Measurements from ENCODE around the gene TGOLN2.
"Not testable (repeated sequence)": the region's sequence is repeated elsewhere in the genome, so short reads cannot be mapped to it uniquely, and the experiment has no call there.

The TGOLN2 gene

DNA sequence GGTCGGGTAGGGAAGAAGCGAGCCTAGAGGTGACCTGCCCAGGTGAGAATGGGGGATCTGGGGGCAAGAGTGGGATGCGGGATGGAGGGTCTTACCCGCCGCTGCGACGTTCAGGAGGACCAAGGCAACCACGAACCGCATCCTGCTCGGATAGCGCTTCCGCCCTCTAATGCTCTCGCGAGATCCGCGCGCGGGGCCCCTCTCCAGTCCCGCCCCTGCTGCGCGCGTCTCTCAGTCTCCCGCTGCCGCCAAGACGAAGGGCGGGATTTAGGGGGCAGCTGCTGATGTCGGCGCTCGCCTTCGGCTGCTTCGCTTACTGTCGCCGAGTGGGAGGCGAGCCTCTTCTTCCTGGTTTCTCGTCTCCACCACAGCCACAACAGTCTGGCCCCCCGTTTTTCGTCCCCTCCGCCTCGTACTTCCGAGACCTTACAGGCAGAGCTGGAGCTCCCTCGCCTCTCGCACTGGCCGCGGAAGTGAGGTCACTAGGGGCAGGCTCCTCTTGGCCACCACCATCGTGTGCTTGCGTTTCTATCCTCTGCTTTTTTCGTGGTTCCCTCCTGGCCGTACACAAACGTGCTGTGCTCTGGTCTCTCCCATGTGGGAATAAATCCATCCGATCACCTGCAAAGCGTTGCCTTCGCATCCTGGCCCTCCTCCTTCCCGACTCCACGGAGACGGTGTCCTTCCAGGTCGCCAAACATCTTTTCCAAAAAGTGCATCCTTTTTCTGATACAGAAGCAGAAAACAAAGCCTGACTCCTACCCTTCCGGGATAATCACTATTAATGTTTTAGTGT lies at the start of gene TGOLN2:
Gene TGOLN2, minus strand, starts transcription at position 168 of the 796 bp plus-strand sequence. Its CDS starts 27 bp downstream, at position 141.
- peak; percentile 93 for DNase-seq (ENCODE audit: low spot score)

DNA sequence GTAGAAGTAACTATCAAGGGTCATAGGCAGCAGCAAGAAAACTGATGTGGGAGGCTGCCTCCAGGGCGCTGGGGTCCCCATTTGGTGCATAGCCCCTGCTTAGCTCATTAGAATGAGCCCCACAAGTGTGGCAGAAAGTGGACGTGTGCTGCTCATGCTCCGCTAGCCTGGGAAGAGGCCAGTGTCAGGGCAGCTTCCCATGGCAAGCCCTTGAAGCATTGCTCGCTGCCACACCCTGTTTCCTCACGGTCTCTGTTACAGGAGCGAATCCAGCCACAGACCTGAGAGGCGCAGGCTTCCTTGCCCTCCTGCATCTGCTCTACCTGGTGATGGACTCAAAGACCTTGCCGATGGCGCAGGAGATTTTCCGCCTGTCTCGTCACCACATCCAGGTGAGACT lies 49.3 kb upstream of the TGOLN2 start:
- DNase-seq (ENCODE audit: low spot score): no peak

DNA sequence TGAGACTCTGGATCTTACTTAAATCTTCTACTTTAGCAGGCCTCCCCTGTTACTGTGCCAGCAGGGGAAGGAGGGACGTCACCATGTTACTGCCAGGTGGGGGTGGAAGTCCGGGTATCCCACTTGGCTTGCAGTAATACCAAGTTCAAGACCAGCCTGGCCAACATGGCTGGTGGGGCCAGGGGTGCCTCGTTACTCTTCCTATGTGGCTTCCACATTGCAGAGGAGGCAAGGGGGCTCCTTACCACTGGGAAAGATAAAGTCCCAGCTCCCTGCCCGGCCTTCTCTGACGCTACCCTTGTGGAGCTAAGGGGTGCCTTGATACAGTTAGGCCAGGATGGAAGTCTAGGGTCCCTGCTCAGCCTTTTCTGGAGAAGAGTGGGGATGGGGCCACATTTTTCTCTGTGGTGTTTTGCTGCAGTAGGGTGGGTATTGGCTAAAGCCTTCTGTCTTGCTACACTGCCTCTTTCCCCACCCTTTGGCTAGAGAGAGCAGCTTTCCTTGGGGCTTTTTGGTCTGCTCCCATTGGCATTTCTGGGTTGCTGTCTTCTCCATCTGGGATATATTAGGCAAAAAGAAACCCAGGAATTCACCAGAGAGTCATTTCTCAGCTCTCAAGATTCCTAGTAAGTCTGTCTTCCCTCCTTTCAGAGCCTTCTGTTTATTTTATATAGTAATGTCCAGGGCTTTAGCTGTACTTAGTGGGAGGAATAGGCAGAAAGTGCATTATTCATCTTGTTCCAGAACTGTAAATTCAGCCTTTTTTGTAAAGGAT lies 48.7 kb upstream of the TGOLN2 start:
- no peak for DNase-seq (ENCODE audit: low spot score)

DNA sequence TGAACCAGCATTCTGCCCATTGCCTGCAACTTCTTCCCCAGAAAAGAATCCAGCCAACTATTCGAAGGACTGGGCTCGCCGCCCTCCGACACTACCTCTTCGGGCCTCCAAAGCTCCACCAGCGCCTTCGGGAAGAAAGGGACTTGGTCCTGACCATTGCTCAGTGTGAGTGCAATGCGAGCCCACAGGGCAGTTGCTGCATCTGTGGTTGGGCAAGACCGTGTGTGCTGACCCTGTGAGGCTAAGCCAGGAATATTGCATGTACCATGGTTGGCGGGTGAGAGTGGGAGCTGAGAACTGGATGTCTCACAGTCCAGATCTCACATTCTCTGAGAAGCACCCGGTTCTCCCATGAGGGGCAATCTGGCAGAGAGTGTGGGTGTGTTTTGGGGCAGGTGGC lies 43.3 kb upstream of the TGOLN2 start:
- no peak for DNase-seq (ENCODE audit: low spot score)

DNA sequence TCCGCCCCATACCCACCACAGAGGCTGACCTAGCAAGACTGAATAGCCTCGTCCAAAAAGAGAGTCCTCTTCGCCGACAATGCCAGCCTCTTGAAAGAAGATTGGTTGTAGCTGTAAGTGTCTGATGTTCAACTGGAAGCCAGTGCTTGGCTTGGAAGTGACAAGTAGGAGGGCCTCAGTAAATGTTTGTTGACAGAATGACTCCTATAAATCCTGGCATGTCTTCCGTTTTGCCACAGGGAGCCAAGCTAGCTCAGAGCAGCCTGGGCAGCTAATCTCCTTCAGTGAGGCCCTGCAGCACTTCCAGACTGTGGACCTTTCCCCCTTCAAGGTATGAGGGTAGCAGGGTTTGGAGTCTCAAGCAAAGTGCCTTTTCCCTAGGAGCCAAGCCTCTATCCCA lies 41.7 kb upstream of the TGOLN2 start:
- DNase-seq (ENCODE audit: low spot score): no peak

DNA sequence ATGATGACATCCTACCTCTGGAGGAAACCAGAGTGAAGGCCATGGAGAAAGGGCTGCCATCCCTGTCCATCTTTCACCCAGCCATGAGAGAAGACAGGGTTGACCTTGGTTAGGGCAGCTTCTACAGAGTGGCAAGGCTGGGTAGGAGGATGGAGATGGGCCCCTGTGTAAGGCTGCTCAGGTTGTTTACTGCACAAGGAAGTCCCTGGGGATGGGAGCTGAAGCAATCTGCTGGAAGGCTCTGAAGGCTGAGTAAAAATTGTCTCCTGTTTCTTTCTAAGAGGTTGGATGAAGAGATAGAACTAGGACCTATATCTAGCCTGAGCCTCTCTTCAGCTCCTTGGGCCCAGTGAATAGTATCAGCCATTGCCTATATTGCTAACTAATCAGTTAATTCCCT lies 41.1 kb upstream of the TGOLN2 start:
- no peak for DNase-seq (ENCODE audit: low spot score)

DNA sequence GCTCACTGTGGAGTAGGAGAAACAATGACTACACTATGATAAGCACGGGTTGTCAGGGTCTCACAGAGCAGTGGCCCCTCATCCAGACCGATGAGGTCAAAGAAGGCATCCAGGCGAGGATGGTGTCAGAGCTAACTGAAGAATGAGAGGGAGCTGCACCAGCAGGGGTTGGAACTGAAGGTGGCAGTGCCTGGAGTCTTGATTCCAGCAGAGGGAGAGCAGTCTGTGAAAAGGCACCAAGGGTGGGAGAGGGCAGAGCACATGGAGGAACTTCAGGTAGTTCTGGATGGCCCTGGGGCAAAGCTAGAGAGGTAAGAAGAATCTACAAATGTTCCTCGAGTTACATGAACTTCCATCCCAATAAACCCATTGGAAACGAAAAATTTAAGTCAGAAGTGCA lies 39.4 kb upstream of the TGOLN2 start:
- DNase-seq (ENCODE audit: low spot score): no peak

DNA sequence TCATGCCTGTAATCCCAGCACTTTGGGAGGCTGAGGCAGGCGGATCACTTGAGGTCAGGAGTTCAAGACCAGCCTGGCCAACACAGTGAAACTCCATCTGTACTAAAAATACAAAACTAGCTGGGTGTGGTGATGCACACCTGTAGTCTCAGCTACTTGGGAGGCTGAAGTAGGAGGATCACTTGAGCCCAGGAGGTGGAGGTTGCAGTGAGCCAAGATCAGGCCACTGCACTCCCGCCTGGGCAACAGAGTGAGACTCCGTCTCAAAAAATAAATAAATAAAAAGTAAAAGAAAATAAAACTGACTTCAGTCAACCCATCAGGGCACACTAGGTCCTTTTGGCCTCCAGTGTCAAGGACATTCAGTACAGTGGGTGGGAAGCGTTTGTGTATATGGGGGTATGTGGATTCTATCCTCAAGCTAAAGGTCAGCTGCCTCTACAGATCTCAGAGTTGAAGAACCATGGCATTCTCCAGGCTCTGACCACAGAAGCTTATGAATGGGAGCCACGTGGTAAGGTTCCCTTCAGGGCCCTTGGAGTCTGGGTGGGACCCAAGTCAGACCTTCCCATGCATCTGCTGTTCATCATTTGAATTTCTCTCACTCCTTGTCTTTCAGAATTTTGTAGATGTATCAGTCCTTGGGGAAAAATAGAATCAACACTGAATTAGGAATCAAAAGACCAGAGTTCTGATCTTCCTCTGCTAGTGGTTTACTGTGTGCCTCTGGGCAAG lies 35.0 kb upstream of the TGOLN2 start:
- DNase-seq (ENCODE audit: low spot score): not testable (repeated sequence)

DNA sequence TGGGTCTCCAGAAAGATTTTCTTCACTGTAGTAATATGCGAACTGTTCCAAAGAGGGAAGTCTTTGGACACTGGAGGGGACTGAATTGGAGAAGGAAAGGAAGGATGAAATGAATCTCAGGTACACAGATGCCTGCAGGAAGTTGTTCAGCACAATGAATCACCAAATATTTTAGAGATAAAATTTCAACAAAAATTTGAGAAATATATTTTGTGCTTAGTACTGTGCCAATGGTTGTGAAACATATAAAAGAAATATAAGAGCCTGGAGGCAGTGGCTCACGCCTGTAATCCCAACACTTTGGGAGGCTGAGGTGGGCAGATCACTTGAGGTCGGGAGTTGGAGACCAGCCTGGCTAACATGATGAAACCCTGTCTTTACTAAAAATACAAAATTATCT lies 29.9 kb upstream of the TGOLN2 start:
- no peak for DNase-seq (ENCODE audit: low spot score)

DNA sequence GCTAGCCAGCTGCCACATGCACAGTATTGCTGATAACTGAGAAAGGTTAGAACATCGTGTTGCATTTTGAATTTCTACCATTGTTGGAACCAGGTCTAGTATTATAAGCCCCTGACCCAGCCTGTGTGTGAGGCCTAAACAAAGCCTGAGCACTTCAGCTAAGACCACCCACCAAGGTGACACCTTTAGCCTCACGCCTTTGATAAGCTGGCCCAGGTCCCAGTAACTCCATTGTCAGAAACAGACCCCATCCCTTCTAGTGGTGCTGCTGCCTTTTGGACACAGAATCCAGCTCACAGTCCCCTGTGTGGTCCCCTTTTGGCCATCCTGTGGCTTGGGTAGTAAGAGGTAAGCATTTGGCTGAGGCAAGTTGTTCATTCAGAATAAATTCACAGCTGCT lies 28.4 kb upstream of the TGOLN2 start:
- no peak for DNase-seq (ENCODE audit: low spot score)

DNA sequence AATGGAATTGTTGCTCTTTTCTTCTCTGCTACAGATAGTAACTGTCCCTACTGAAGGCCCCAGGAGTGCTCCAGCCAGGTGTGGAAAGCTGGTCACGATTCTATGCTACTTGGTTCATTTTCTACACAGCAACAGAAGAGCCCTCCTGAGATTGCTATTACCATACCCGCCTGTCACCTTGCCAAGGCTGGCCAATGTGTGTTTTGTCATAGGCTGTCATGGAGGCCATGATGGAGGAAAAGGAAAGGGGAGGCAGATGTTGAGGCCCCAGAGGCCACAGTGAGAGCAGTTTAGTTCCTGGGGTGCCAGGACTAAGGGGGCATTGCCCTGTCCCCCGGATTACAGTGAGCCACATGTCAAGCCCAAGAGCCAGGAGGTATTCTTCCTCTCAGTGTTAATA lies 27.7 kb upstream of the TGOLN2 start:
- DNase-seq (ENCODE audit: low spot score): no peak

DNA sequence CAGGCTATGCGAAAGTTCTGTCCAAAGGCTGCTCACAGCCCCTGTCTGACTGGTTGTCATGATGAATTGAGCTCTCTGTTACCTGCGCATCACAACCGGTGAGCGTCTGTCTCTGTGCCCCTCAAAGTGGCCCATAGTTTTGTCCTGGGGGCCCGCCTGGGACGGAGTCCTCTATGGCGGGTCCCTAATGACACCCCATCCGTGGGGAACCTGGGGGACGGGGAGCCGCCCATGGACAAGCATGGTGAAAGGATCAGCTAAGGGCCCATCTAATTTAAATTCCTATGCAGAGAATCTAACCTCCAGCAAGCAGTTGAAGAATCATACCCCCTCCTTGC lies 27.3 kb upstream of the TGOLN2 start:
- no peak for DNase-seq (ENCODE audit: low spot score)

DNA sequence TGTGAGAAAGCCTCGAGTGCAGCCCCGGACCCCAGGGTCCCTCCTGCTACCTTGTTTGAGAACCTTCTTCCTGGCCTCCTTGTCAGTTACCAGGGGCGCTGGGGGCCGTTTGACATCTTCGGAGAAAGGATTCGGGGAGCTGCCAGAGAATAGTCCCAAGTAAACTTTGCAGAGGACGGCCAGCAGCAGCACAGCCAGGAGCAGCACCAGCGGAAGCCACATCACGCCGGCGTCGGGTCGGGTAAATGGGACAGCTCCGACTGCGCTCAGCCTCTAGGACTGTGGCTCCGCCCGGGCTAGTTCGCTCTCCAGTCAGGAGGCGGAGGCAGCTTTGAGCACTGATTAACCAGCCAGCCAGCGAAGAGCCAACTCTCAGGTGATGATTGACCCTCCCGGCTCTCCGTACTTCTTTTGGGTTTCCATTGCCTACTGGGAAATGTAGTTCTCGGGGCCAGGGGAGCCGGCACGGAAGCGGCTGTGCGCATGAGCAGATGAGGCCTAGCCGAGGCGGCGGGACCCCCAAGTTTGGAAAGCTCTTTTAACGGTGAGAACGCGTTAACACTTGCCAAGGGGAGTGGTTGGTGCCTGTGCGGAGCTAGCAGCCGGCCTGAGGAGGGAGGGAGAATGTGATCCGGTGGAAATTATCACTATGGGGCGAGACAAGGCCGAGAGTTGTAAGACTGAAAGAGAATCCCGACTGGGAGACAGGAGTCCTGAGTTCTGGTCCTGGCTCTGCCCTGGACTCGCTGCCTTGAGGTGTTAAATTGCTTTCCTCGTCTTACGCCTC lies 26.7 kb upstream of the TGOLN2 start, which contains the start of the genes ELMOD3 and RETSAT:
Gene ELMOD3, plus strand, starts transcription at position 484 of the 787 bp plus-strand sequence. CDS start 2,430 bp downstream, outside the sequence.
Gene RETSAT, minus strand, starts transcription at position 243 of the 787 bp plus-strand sequence. Its CDS starts 21 bp downstream, at position 222.
- peak; percentile 99 for DNase-seq (ENCODE audit: low spot score)

DNA sequence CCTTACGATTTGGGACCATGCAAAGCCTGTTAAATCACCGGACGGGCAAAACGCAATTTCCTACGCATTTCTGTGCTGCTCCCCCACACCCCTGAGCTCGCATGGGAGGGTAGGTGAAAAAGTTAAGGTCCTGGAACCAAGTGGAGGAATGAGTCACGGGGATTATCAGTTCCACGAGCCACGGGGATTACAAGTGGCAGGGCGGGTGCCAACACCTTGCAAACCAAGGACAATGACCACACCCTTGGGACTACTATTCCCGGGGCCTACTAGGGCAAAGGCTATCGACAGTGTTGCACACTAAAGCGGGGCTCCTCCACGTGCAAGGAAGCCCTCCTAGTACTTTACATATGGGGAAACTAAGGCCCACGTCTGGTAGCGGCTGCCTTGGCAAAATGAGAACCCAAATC lies 26.1 kb upstream of the TGOLN2 start:
- peak; percentile 88 for DNase-seq (ENCODE audit: low spot score)

DNA sequence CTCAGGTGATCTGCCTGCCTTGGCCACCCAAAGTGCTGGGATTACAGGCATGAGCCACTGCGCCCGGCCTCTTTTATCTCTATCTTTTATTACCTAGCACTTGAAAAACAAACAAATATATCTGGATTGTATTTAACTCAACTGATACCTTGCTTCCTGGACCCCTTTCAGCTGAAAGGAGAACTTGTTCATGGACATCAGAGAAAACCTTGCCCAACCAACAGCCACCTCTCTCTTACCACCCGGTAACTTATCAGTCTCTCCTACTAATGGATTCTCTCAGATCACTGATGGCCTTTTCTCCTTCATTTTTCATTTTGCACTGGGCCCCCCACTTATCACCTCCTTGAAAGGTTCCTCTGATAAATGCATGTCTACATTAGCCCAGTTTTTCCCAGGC lies 19.8 kb upstream of the TGOLN2 start:
- DNase-seq (ENCODE audit: low spot score): no peak

DNA sequence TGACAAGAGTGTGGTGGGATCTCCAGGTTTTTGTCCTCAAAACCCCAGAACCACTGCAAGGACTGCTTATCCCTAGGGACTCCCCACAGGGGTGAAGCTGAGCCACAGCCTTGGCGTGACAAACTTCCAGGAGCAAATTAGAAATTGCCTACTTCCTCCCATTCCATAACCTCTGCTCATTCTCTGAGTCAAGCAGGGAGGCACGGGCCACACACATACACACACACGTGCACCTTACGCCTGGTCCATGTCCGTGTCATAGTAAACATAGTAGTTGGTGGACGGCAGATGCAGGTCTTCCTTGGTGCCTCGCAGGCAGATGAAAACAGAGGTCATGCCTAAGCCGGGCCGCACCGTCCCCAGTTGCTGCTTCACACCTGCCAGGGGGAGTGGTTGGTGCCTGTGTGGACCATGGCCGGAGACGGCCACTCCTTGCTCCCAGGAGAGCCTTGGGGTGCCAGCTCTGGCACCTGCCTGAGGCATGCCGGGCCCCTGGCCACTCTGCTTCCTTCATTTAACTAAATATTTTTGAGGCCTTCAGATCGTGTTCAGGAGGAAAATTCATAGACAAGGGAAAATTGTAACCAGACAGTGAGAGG lies 16.7 kb upstream of the TGOLN2 start:
- DNase-seq (ENCODE audit: low spot score): no peak

DNA sequence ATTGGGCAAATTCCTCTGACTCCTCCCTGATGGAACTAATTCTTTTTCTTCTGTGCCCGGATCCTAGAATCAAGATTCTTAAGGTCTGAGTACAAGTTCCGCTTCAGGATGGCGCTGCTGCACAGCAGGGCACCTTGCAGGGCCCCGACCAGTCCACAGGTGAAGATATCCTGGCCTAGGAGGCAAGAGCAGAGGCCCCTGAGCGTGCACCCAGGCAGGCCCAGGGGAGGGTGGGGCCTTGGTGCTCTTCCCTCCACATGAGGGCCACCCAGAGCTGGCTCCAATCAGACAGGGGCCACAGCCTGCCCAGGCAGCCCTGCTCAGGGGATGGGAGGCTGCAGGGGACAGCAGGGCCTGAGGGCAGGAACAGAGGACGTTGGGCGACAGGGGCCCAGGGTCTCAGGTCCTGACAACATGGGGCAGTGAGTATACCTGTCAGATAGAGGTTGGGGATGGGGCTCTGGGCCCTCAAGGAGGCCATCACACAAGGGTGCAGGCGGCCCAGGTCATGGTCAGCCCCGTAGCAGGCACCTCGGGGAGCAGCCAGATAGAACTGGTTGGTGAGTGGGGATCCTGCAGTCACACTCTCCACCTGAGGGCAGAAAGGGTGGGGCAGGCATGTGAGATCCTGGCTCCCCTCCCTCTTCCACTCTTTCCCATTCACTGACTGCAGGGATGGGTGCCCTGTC lies 15.6 kb upstream of the TGOLN2 start:
- DNase-seq (ENCODE audit: low spot score): not testable (repeated sequence)

DNA sequence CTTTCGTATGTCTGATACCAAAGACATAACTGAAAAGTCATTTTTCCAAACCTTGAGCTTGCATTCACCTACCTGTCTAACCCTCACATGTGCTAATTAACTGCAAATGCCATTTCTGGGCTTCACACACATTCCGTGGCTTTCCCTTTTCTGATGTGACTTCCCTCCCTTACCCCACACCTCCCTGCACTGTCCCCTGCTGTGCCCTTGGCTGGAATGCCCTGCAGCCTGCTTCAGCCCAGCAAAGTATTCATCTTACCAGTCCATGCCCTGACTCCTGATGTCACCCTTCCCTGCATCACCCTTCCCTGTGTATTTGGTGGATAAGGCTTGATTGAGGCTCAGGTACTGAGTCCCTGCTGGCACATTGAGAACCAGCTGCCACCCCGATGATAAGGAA lies 14.4 kb upstream of the TGOLN2 start:
- no peak for DNase-seq (ENCODE audit: low spot score)

DNA sequence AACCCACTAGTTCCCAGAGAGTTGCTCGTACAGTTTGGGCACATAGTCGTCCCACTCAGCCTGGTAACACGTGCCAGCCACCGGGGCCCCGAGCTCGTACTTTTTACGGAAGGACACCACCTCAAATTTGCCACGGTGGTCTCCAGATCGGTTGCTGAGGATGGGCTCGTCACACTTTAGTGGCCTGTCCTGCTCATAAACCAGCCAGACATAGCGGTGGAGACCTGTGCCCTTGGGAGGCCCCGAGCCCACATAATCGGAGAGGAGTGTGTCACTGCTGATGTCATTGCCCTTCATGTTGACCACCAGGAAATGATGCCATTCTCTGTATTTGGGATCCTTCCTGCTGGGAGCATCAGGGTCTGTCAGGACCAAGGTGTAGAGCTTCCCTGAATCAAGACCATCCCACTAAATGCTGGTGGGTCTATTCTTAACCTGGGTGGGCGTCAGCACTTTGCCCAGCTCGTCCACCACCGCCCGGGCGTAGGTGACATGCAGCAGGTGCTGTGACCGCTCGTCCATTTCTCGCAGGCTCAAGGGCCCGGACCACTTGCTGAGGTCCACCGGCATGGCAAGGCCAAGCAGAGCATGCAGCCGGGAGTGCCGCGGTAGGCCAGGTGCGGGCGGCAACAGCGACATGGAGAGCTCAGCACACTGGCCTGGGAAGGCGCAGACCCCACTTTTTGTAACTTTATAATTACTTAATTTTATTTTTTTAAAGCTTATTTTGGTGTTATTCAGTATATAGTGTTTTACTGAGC lies 13.7 kb upstream of the TGOLN2 start:
- DNase-seq (ENCODE audit: low spot score): no peak
